GM19463 (cell line): ENCODE measurements around the gene SHANK3.

Source experiments
- ATAC-seq: cut with Tn5 transposase; IDR thresholded peaks from one replicate; pipeline ENCODE4 v1.9.1; 2021; ENCODE audit warnings: mild to moderate bottlenecking, moderate library complexity; ENCODE audit not compliant: unreplicated experiment

The SHANK3 gene

GRCh38 chr22:50677493-50678217, 5.0 kb downstream of the SHANK3 start:
- no peak for ATAC-seq

GRCh38 chr22:50678218-50678650, 5.6 kb downstream of the SHANK3 start:
- no peak for ATAC-seq

DNA sequence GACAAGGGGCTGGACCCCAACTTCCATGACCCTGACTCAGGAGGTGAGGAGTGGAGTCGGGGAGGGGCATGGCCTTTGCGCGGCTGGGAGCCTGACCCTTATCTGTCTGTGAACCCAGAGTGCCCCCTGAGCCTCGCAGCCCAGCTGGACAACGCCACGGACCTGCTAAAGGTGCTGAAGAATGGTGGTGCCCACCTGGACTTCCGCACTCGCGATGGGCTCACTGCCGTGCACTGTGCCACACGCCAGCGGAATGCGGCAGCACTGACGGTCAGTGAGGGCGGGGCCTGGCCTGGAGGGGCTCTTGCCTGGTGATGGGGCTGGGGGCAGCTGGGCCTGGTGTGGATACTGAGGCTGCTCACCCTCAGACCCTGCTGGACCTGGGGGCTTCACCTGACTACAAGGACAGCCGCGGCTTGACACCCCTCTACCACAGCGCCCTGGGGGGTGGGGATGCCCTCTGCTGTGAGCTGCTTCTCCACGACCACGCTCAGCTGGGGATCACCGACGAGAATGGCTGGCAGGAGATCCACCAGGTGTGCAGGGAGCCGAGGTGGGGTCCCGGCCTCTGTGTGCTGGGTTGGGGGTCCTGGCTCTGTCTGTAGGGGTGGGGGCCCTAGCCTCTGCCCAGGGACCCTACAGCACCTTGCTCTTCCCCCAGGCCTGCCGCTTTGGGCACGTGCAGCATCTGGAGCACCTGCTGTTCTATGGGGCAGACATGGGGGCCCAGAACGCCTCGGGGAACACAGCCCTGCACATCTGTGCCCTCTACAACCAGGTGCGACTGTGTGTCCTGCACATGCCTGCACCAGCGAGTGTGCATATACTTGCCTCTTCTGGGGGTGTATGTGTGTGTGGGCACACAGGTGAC, 6.3 kb downstream of the SHANK3 start:
- ATAC-seq, result no peak

DNA sequence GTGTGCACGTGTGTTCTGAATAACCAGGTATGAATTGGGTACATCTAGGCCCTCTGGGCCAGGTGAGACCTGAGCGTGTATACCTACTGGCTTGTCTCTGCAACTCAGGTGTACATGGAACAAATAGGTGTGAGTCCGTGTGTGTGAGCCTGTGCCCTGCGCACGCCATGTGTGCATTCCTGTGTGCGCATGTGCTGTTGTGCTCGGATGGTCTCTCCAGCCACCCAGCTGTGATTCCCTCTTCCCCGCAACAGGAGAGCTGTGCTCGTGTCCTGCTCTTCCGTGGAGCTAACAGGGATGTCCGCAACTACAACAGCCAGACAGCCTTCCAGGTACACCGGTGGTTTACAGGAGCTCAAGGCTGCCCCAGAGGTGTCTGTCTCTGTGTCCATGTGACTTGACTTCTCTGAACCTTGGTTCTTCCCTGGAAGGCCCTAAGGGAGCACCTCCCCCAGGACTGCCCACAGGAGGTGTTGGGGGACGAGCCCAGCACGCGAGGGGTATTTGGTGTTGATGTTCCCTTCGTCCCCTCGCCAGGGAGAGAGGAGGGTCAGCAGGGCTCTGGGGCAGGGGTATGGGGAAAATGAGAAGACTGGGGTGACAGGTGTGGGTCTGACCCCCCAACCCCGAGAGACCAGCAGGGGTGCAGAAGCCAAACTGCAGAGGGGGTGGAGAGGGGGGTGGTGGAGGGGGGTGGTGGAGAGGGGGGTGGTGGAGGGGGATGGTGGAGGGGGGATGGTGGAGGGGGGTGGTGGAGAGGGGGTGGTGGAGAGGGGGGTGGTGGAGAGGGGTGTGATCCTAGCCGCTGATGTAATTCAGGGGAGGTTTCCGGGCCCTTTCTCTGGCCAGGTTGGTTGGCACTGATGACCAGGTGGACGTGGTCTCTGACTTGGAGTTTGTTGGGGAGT, 10.7 kb downstream of the SHANK3 start:
- no peak for ATAC-seq

- no peak for ATAC-seq
These were observed 11.4 kb downstream of the SHANK3 start for GRCh38 chr22:50683994-50684371.

DNA sequence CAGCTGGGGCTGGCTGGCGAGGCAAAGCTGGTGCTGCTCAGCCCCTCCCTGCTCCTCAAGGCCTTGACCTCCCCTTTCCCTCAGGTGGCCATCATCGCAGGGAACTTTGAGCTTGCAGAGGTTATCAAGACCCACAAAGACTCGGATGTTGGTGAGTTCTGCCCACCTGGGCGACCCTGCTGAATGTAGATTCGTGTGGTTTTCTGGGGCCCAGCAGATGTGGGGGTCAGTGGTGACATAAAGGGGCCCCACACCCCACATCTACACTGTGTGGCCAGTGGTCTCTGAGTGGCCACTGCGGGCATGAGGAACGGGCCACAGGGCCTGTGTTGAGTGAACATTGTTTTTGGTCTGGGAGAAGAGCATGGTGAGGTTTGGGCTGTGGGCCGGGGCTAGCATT, 11.9 kb downstream of the SHANK3 start:
- ATAC-seq, result no peak

DNA sequence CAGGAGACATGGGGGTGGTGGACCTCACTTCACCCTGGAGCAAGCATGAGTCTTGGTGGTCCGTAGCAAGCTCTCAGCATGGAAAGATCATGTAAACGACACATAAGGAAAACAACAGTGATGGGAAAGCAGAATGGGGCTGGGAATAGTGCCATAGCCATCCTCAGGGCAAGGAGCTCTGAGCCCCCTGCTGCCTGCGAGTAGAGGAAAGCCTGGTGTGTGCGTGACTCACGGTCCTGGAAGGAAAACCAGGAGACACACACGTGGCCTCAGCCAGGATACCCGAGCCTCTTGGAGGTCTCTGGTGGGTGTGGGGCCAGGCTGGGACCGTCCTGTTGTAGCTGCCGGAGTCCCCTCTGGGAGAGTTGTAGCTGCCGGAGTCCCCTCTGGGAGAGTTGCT, 12.4 kb downstream of the SHANK3 start:
- ATAC-seq, result no peak

DNA sequence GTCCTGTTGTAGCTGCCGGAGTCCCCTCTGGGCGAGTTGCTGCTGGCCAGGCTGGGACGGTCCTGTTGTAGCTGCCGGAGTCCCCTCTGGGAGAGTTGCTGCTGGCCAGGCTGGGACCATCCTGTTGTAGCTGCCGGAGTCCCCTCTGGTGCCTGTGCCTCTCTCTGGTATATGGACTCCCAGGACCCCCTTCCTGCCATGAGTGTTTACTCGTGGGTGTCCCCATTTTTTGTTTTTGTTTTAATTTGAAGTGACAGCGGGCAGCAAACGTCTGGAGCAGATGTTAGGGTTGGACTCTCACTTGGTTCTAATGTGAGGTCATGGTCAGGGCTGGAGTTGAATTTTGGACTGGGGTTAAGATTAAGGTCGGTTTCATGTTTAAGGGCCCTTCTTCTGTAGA, 14.2 kb downstream of the SHANK3 start:
- ATAC-seq, result no peak

DNA sequence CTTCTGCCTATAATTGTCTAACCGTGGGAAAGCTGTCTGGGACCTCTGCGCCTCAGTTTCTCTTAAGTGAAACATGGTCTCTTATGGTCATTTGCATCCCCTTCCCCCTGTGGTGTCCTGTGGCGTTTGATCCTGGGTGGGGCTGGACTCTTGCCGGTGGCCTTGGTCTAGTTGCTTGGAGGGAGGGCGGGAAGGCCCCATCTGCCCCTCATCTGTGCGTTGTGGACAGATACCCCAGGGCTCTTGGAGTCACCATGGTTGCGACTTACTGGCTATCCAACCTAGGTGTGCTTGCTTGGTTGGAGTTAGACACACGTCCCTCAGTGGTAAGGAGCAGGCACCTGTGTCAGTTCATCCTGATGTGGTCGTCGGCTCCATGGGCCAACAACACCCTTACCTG, 15.2 kb downstream of the SHANK3 start:
- no peak for ATAC-seq

DNA sequence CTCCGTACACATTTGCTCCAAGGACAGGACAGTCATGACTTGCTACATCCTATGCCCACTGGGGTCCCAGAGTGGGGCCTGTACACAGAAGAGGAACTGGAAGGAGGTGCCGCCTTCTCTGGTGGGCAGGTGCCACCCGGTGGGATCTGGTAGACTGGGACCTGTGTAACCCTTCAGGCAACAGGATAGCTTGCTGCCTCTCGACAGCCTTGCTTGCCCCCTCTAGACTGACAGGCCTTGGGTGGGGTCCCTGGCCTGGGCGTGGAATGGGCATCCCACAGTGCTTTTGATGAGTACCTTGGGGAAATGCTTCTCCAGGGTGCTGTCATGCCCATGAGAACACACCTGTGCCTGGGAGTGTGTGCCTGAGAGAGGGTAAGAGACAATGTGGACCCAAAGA, 15.8 kb downstream of the SHANK3 start:
- no peak for ATAC-seq

GRCh38 chr22:50691521-50691920, 18.9 kb downstream of the SHANK3 start:
- ATAC-seq, result no peak

- ATAC-seq, result no peak
These were observed 20.8 kb downstream of the SHANK3 start for GRCh38 chr22:50693462-50693861.

DNA sequence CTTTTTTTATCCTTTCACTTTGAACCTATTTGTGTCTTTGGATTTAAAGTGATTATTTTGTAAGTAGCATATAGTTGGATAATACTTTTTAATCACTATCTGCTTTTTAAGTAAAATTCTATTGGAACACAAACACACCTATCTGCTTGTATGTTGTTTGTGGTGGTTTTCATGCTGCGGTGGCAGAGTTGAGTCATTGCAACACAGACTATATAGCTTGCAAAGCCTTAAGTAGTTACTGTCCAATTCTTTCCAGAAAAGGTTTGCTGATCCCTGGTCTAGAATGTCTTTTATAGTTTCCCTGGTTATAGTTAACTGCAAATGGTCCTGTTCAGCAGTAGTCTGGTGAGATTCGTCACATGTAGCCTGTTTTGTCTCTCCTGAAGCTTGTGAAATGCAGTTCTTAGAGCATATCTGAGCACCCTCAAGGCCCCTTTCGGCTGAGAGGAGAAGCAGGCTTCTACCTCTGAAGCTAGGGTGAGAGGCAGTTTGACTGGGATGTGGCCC, 21.5 kb downstream of the SHANK3 start:
- no peak for ATAC-seq

- ATAC-seq, result no peak
These were observed 22.3 kb downstream of the SHANK3 start for GRCh38 chr22:50694766-50695420.

- no peak for ATAC-seq
These were observed 23.0 kb downstream of the SHANK3 start for GRCh38 chr22:50695421-50696250.

GRCh38 chr22:50696251-50696798, 23.7 kb downstream of the SHANK3 start:
- no peak for ATAC-seq

DNA sequence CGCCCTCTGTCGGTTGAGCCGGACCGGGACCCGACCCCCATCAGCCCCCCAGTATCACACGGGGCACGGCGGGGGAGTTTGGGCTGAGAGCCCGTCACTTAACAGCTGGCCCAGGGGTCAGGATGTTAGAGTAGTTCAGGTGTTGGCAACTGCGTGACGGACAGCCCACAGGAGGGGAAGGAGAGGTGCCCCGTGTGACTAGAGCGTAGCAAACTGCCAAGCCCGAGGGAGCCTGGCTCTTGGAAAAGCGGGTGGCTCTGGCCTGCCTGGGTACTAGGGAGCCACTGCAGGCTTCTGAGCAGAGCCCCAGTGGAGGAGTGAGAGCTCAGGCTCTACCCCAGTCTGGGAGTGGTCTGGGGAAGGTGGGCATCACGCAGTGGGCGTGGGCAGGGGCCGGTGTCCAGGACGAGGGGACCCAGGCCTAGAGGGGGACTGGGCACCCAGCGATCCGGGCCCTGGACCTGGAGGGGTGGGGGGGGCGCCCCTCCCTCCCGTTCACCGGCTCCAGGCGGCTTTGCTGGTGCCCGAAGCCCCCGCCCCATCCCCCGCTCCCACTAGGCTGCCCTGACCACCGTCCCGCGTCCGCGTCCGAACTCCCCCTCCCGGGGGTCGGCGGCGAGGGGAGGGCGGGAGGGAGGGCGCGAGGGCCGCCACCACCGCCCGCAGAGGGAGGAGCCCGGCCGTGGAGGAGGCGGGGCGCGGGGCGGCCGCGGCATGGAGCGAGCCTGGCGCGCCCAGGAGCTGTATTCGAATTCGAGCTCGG, 24.4 kb downstream of the SHANK3 start:
- no peak for ATAC-seq

GRCh38 chr22:50697667-50698506, 25.3 kb downstream of the SHANK3 start:
- no peak for ATAC-seq
